Measurements from ENCODE around the gene KAZN.
A peak's percentile ranks its signal among the peaks of the same experiment; 100 is the strongest.

KAZN gene

DNA sequence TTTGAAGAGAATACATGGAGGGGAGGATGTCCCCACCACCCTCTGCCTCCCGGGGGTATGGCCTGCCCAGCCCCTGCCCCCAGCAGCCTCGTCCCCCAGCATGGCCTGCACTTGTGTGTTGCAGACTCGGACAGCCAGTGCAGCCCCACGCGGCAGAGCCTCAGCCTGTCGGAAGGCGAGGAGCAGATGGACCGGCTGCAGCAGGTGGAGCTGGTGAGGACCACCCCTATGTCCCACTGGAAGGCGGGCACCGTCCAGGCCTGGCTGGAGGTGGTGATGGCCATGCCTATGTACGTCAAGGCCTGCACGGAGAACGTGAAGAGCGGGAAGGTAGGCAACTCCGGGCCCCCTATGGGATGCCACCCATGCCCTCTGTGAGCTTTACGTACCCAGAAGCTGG lies 495.6 kb downstream of the KAZN start:
- DNase-seq (ENCODE audit: insufficient read length, low spot score), result no peak
- no peak for FAIRE-seq

DNA sequence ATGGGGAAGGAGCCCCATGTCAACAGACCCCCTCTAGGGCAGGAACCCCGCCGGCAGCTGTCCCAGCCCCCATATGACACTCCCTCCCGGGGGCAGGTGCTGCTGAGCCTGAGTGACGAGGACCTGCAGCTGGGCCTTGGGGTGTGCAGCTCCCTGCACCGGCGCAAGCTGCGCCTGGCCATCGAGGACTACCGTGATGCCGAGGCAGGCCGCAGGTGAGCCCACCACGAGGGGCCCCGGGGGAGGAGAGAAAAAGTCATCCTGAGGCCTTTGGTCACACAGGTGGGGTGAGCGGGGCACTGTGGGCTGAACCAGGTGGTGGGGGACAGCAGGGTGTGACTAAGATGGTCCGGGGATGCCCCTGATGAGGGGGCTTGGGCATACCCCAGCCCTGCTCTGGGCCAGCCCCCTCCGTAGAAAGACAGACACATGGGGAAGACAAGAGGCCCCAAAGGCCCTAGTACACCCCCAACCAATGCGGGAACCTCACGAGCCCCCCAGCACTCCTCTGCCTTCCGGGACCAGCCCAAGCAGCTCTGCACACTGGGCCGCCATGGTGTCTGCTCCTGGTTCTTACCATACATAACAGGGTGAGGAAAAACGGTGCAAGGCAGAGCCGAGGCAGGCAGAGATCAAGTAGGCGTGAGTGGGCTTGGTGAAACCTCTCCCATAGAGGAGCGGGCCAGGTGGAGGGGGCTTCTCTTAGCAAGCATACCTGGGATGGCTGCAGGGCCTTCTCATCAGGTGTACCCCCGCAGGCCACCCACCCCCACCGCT lies 496.4 kb downstream of the KAZN start:
- DNase-seq (ENCODE audit: insufficient read length, low spot score) (no peak), FAIRE-seq (no peak)

DNA sequence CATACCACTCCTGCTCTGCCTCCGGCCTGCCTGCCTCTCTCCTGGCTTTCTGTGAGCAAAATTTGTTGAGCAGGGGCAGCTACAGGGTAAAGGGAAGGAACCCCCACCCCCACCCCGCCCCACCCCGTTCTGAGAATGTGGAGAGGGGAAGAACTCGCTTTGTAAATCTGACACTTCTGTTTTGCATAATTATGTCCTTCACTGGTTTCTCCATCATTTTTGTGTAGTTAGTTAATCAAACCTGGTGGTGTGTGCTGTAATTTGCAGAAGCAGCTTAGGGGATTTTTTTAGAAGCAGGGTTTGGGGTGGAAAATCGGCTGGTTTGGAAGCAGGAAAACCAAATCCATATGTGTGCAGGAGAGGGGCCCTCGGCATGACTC lies 497.0 kb downstream of the KAZN start:
- DNase-seq (ENCODE audit: insufficient read length, low spot score) (no peak), FAIRE-seq (no peak)

DNA sequence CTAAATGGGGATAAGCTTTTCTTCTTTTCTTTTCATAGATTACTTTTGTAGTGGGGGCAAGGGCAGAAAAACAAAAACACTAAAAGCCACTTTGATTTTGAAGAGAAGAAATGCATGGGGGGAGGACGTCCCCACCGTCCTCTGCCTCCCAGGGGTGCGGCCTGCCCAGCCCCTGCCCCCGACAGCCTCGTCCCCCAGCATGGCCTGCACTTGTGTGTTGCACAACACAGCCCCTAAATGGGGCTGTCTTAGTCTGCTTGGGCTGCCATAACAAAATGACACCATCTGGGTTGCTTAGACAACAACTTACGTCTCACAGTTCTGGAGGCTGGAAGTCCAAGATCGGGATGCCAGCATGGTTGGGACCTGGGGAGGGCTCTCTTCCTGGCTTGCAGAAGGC lies 497.8 kb downstream of the KAZN start:
- FAIRE-seq, result no peak
- DNase-seq (ENCODE audit: insufficient read length, low spot score), result no peak

DNA sequence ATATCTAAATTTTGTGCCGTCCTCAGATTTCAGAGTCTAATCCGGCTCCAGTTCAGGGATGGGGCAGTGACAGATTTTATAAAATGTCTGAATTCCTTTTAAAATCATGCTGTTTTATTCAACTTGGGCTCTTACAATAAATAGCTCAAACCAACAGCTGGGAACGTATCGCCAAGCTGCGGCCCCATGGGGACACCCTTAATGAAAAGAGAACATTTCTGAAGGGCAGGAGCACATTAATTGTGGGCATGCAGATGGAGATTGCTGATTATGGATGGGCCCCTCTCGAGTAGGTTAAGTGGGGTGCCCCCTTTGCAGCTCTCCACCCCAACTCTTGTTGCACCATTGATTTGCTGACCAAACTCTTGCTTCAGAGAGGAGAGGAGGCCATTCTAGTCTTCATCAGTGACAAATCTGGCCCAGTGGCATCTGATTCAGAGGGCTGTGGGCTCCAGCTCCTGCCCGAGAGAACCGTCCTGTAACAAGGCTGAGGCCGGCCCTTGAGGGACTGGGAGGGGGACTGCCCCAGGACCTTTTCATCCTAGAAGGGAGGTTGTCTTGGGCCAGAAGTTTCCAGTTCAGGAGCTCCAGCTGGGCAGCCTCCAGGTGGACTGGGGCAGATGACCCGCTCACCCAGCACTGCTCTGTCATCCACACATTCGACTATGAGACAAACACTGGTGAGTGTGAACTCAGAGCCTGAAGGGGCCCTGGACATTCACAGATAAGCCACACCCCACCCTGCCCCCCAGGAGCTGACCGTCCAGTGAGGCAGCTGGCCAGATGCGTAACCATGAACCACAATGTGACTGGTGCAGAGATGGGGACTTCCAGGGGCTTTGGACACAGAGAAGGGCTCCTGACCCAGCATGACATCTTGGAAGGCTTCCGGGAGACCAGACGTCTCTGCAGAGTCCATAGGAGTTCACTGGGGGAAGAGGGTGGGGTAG lies 500.0 kb downstream of the KAZN start:
- DNase-seq (ENCODE audit: insufficient read length, low spot score), result no peak
- FAIRE-seq, result no peak

DNA sequence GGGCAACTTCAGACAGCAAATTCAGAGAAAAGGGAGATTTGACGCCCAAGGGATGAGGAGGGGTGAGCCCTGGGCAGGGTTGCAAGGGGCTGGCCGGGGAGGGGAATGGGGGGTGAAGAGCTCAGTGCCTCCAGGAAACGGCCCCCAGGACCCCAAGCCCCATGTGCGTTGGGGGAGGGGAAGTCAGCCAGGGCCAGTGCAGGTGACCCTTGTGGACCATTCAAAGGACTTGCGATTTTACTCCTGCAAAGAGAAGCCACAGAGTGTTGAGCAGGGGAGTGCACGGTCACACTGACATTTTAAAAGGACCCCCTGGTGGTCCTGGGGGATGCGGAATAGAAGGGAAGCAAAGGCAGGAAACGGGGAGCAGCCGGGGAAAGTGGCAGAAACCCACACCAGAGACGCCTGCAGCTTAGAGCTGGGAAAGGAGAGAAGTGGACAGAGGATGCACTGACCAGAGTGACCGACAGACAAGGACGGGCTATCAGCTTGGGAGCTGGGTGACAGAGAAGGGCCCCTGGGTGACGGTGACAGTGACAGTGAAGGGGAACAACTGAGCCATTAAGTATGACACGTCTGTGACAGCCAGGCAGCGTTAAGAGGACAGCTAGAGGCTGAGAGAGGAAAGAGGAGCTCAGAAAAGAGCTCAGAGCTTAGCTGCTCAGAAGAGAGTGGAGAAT lies 501.1 kb downstream of the KAZN start:
- DNase-seq (ENCODE audit: insufficient read length, low spot score) (no peak), FAIRE-seq (no peak)

DNA sequence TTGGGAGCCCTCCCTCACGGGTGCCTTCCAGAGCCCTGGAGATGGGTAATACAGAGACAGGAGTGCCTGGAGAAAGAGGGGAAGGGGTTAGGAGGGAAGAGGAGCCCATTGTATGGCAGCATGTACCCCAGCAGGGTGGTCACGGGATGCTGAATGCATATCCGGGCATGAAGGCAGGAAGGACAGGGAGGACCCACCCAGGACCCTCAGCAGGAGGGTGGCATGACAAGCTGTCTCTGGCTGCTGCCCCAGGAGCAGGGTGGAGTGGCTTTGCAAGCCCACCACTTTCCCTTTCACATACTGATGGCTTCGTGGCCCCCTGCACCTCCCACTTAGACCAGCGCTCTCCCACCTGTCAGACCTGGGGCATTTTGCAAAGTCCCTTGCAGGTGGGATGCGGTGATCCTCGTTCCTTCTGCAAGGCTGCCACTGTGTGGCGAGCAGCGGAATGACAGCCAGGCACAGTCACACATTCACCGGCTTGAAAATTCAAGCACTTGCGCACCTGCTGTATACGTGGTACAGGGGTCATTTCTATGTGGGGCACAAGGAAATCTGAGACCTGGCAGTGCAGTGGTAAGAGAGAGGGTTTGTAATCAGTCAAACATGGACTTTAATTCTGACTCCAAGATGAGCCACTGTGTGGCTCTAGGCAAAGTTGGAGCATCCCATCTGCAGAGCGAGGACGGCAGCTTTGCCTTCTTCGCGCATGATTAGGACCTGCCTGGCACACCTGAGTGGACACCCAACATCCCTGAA lies 501.8 kb downstream of the KAZN start:
- DNase-seq (ENCODE audit: insufficient read length, low spot score), result peak; percentile 62
- FAIRE-seq, result peak; percentile 81

DNA sequence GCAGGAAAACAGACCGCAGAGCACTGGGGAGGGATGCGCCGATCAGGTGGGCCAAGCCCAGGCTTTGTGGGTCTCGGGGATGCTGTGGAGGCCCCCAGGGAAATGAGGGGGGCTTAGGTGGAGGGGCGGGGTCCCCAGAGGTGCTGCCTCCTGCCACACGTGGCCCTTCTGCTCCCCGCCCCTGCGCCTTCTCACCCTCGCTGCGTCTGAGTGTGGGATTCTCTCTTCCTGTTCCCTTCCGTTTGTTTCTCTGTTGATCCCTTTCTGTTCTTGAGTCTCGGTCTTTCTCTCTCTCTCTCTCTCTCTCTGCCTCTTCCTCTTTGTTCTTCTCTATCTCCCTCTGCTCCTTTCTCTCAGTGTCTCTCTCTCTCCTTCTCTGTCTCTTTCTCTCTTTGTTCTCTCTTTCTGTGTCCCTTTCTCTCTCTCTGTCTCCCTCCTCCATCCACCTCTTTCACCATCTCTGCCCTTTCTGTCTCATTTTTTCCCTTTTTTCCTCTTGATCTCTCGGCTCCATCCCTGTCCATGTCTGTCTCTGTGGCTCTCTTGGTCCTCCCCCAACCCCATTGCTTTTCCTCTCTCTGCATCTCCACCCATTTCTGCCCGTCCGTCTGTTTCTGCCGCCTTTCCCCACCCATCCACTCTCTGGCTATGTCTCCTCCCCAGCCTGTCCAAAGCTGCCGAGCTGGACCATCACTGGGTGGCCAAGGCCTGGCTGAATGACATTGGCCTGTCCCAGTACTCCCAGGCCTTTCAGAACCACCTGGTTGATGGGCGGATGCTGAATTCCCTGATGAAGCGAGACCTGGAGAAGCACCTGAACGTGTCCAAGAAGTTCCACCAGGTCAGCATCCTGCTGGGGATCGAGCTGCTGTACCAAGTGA lies 502.6 kb downstream of the KAZN start:
- no peak for DNase-seq (ENCODE audit: insufficient read length, low spot score)
- no peak for FAIRE-seq

DNA sequence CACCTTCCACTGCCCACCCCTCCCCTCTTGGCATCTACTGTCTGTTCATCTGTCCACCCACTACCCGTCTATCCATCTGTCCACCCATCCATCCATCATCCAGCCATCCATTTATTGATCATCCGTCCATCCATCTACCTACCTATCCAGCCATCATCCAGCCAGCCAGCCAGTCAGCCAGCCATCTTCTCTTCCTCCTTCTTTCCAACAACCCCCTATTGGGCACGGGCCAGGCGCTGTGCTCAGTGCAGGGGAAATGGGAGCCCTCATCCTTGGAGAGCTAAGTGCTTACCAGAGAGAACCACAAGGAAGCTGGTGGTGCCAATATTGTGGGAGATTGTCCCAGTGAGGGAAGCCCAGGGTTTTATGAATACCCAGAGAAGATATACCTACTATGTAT lies 503.3 kb downstream of the KAZN start:
- no peak for DNase-seq (ENCODE audit: insufficient read length, low spot score)

DNA sequence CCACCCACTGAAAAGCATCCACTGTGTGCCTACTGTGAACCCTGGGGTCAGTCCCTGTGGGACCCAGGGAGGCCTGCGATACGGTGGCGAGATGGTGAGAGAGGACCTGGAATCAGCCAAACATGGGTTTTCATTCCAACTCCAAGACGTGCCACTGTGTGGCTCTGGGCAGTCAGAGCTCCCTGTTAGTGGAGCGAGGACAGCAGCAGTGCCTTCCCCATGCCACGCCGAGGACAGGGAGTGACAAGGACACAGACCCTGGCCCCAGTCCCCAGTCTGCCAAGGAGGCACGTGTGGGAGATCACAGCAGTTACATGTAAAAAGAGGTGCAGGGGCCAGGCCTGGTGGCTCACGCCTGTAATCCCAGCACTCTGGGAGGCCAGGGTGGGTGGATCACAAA lies 504.2 kb downstream of the KAZN start:
- FAIRE-seq (no peak), DNase-seq (ENCODE audit: insufficient read length, low spot score) (no peak)

More for the DNA sequence above, 503.3 kb downstream of the KAZN start:
- FAIRE-seq, result no peak

DNA sequence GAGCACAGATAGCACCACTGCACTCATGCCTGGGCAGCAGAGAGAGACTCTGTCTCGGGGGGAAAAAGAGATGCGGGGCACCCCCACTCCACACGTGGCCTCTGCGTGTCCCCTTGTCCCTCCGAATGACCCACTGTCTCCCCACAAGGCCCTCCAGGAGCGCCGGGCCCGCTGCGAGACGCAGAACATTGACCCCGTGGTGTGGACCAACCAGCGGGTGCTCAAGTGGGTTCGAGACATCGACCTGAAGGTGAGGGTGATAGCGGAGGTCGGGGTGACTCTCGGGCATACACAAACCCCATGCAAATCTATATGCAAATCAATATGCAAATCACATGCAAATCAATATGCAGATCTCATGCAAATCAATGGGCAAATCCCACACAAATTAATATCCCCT lies 504.7 kb downstream of the KAZN start:
- no peak for FAIRE-seq
- DNase-seq (ENCODE audit: insufficient read length, low spot score), result no peak

DNA sequence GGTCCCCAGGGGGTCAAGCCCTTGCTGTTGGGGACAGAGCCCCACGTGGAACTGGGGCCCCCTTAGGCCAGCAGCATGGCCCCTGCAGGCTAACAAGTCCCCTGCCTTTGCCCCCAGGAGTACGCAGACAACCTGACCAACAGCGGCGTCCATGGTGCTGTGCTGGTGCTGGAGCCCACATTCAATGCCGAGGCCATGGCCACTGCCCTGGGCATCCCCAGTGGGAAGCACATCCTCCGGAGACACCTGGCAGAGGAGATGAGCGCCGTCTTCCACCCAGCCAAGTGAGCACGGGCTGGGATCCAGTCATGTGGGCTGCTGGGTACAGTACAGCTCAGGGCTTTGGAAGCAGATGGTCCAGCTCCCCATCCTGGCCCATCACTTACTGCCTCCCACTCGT lies 505.4 kb downstream of the KAZN start:
- DNase-seq (ENCODE audit: insufficient read length, low spot score) (no peak), FAIRE-seq (no peak)

DNA sequence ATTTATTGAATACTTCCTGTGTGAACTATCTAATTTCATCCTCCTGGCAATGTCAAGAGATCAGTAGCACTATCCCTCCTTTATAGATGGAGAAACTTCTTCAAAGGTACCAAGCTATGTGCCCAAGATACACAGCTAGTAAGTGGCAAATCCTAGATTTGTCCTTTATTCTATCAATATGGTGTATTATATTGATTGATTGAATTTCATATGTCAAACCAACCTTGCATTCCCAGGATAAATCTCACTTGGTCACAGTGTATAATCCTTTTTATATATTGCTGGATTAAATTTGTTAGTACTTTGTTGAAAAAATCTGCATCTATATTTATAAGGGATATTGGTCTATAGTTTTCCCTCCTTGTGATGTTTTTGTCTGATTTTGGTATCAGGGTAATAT lies 506.3 kb downstream of the KAZN start:
- DNase-seq (ENCODE audit: insufficient read length, low spot score) (no peak), FAIRE-seq (no peak)

DNA sequence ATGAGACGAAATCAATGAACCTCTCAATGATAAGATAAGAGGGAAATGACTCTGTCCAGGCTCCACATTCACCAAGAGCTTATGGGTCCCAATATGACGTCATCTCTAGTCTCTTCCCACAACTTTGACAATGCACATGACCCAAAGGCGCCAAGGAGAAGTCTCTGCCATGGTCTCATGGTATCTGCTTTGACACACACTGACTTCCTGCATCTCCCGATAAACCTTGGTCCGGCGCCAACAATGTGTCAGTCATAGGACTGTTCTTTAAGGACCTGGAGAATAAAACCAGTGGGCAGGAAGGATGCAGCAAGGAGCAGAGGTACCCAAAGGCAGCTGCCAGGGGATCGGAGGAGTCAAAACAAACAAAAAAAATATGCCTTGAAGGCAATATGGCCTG lies 508.1 kb downstream of the KAZN start:
- no peak for DNase-seq (ENCODE audit: insufficient read length, low spot score)
- FAIRE-seq, result no peak

DNA sequence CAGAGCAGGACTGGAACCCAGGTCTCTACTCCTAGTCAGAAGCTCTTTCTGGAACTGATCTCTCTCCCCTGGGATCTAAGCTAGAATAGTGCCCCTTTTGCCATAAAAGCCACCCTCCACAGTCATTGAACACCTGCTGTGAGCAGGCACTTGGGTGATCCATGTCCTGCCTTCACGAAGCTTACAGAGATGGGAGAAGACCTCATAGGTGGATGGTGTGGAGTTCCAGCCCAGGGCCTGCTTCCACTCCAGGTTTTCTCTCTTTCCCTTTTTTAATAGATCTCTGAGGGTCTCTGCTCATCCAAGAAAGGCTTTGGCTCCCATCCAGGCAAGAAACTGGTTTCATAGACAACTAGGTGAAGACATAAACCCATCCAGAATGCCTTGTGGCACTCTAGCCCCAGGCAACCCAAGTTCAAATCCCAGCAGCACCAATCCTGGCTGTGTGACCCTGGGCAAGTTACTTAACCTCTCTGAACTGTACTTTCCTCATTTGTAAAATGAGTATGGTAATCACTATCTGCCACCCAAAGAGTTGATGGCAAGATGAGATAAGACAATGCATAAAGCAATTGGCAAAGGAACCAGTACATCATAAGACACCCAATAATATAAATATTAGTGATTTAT lies 508.7 kb downstream of the KAZN start:
- no peak for DNase-seq (ENCODE audit: insufficient read length, low spot score)
- no peak for FAIRE-seq

DNA sequence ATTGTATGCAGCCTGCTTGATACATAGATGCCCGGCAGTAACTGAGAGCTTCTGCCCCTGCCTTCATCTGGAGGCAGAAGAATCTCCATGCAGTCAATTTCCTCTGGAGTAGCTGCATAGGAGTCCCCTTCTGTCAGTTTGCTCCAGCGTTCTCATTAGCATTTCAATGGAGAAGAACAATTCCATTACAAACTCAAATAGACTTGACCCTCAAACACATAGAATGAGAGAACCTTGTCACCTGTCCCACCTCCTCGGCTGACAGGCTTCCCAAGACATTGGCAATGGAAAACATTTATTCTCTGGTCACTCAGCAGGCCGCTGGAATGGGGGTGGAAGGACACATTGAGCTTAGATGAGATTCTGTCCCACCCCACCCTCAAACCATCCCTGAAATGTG lies 509.4 kb downstream of the KAZN start:
- FAIRE-seq, result no peak
- DNase-seq (ENCODE audit: insufficient read length, low spot score), result no peak

DNA sequence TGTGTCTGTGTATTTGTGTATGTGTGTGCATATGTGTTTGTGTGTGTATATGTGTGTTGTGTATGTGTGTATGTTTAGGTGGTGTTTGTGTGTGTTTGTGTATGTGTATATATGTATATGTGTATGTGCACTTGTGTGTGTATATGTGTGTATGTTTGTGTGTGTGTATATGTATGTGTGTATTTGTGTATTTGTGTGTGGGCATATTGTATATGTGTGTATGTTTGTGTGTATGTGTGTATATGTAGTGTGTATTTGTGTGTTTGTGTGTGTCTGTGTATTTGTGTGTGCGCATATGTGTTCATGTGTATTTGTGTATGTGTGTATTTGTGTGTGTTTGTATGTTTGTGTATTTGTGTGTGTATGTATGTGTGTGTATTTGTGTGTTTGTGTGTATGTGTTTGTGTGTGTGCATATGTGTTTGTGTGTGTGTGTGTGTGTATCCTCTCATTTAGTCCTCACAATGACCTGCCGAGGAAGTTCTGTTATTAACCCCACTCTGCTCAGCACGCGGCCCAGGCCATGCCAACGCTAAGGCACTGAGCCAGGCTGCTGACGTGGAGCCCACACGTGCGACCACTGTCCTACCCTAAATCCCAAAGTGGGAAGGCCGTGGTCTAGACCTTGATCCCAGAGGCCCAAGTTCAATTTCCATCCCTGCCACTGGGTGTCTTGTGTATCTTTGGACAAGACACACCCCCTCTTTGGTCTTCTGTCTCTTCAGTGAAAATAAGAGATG lies 511.8 kb downstream of the KAZN start:
- no peak for FAIRE-seq
- no peak for DNase-seq (ENCODE audit: insufficient read length, low spot score)

DNA sequence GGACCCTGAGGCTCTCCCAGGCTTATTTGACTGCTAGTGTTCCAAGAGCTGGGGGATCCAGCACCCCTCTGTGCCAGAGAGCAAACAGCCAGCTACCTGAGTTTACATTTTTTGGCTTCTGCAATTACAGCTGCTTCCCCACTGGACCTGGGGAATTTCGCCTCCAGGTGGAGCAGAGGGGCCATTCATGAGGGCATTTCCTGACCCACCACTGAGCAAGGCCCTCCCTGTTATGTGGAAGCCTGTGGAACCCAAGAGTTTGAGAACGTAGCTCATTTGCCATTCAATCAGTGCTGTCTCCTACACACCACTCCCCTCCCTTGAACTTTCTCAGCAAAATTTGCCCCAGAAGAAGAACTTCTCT lies 512.4 kb downstream of the KAZN start:
- DNase-seq (ENCODE audit: insufficient read length, low spot score), result no peak
- no peak for FAIRE-seq

DNA sequence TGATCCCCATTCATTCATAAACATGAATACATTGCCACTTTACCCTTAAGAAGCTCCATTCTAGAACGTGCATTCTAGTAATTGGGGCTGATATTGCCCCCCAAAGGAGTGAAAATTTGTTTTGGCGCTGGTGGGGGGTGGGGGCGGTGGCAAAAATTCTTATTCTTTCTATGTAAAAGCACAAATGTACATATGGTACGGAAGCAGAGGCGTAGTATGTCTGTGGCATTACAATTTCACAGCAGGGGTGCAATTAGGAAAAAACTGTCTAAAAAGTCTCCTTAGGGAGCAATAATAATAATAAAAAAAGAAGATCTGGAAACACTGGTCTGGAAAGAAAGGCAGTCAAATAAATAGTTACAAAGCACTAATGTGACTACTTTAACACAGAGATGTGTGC lies 514.7 kb downstream of the KAZN start:
- FAIRE-seq, result no peak
- no peak for DNase-seq (ENCODE audit: insufficient read length, low spot score)

Data from GM19239 (cell line).